ENCODE results near the gene LRRC43.
"Not testable (repeated sequence)": the region's sequence is repeated elsewhere in the genome, so short reads cannot be mapped to it uniquely, and the experiment has no call there.

LRRC43 gene

GRCh38 chr12:122155705-122156104 is 27.2 kb upstream of the LRRC43 start:
- no peak overlapping the region for H3K4me3 ChIP-seq (ENCODE audit: low read depth, low read length)

DNA sequence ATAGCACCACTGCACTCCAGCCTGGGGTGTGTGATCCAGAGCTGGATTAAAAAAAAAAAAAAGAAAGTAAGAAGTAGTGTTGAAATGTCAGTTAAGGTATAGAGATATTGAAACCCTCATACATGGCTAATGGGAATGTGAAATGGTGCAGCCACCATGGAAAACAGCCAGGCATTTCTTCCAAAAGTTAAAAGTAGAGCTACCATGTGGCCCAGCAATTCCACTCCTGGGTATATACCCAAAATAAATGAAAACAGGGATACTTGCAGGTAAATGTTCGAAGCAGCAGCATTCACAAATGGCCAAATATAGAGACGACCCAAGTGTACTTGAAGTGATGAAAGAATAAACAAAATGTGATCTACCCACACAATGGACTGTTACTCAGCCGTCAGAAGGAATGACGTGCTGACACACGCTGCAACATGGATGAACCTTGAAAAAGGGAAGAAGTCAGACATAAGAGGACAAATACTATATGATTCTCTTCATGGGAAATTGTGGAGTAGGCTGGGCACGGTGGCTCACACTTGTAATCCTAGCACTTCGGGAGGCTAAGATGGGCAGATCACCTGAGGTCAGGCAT is 24.1 kb upstream of the LRRC43 start:
- H3K4me3 ChIP-seq (ENCODE audit: low read depth, low read length), result no peak overlapping the region

DNA sequence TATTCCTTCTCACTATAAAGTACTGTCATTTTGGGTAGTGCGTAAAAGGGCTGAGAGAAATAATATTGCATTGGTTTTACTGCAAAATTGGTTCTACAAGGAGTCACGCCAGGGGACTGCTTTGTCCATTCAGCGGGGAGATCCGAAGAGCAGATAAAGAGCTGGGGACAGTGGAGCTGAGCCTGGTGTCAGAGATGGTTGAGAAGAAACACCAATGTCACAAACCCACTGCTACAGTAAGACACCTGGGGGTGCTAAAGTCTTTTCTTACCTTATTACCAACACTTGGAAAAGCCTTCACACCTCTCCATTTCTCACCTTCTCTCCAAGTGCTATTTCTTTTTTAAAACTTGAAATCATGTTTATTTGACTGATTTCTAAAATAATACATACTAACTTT is 23.0 kb upstream of the LRRC43 start:
- H3K4me3 ChIP-seq (ENCODE audit: low read depth, low read length), result no peak overlapping the region

- no peak overlapping the region for H3K4me3 ChIP-seq (ENCODE audit: low read depth, low read length)
These were observed 22.2 kb upstream of the LRRC43 start for GRCh38 chr12:122160761-122161160.

DNA sequence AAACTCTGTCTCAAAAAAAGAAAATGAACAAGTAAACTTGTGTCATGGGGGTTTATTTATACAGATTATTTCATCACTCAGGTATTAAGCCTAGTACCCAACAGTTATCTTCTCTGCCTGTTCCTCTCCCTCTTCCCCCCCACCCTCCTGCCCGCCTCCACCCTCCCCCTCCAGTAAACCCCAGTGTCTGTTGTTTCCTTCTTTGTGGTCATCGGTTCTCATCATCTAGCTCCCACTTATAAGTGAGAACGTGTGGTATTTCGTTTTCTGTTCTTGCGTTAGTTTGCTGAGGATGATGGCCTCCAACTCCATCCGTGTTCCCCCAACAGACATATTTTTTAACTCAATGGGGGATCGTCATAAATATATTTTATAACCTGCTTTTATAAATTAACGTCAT is 21.2 kb upstream of the LRRC43 start:
- H3K4me3 ChIP-seq (ENCODE audit: low read depth, low read length), result no peak overlapping the region

GRCh38 chr12:122162976-122163375 is 19.9 kb upstream of the LRRC43 start:
- no peak overlapping the region for H3K4me3 ChIP-seq (ENCODE audit: low read depth, low read length)

DNA sequence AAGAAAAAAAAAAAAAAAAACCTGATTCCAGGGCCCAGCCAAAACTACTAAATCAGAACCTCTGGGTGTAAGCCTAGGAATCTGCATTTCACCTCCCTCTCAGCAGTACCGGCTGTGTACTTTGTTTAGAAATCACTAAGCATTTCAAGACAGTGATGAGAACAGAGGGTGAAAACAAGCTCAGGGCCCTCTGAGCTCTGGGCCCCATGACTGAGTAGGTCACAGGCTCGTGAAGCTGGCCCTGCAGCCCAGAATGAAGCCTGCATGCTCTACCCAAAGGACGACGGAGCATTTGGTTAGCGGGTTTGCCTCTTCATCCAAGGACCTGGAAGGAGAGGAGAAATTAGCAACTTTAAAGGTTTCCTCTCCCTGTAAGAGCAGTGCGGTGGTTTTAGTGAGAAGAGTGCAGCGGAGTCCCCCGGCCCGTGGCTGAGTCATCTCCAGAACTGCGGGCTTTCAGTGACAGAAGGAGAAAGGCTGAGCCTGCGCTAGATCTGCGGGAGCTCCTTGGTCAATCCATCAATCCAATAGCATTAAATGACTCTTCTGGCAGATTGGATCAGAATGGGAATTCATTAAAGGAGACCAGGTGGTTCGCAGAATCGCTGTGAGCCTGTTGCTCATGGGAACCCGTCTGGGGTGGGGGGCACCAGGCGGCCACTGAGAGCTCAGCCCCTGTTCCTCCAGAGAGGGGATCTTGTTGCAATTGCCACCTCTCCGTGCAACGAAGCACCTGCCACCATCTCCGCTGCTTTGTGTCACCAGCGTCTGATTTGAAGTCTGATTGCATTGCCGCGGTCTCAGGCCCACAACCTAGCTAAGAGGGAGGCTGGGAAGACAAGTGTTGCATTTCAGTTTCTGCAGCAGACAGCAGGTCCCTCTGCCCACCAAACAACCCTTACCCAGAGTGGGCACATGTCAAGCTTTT is 16.2 kb upstream of the LRRC43 start:
- no peak overlapping the region for H3K4me3 ChIP-seq (ENCODE audit: low read depth, low read length)

DNA sequence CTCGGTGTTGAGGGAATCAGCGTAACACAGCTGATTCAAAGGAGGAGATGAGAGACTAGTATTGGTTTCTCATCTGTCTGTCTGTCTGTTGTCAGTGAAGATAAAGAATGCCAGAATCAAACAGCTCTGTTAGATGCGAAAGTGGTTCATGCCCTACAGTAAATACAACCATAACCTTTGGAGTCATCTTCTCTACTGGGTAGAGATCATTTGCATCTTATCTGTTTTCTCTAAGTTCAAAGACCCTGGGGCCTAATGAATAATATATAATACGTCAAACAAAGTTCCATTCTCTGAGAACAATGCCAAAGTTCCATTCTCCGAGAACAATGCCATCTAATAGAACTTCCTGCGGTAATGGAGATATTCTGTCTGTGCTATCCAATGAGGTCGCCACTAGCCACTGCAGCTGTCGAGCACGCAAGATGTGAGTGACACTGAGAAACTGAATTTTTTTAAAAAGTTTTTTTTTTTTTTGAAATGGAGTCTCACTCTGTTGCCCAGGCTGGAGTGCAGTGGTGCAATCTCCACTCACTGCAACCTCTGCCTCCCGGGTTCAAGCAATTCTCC is 15.5 kb upstream of the LRRC43 start:
- no peak overlapping the region for H3K4me3 ChIP-seq (ENCODE audit: low read depth, low read length)

- H3K4me3 ChIP-seq (ENCODE audit: low read depth, low read length), result no peak overlapping the region
These were observed 14.4 kb upstream of the LRRC43 start for GRCh38 chr12:122168492-122168891.

GRCh38 chr12:122171399-122171798 is 11.5 kb upstream of the LRRC43 start:
- no peak overlapping the region for H3K4me3 ChIP-seq (ENCODE audit: low read depth, low read length)

DNA sequence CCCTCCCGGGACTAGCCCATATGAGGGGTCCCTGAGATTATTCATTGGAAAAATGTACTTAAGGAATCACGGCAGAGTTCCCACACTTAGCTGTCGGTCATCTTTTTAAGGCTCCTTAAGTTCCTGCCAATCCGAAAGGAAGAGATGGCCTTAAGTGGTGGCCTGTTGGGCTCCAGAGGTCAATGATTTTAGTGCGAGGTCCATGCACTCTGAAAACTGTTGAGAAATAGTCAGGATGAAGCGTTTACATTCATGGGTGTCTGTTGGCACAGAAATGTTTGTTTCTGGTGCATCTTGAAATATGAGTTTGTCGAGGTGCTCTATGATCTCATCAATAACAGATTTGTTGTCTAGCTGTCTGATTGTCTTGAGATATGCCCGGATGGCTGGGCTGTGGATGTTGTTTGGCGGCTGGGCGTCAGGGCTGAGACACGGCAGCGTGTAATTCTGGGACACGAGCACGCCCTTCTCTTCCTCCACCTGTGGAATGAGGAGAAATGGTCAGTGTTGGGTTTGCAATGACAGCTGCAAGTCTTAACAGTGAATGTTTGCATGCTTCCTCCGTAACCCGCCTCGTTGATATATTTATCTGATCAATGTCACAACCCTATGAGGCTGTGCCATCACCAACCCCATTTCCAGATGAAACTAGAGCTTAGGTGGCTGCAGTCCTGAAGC is 10.5 kb upstream of the LRRC43 start:
- no peak overlapping the region for H3K4me3 ChIP-seq (ENCODE audit: low read depth, low read length)

GRCh38 chr12:122174155-122174845 is 8.6 kb upstream of the LRRC43 start, which contains the start of gene IL31:
Gene IL31, minus strand, starts transcription at chr12:122174221. Its CDS starts 49 bp downstream, at chr12:122174172.
- H3K4me3 ChIP-seq (ENCODE audit: low read depth, low read length), result no peak within 1 kb of the TSS

GRCh38 chr12:122176473-122176872 is 6.5 kb upstream of the LRRC43 start:
- H3K4me3 ChIP-seq (ENCODE audit: low read depth, low read length), result not testable (repeated sequence)

GRCh38 chr12:122183588-122183940 is 641 bp downstream of the LRRC43 start:
- peak overlapping the region; percentile 45 for H3K4me3 ChIP-seq (ENCODE audit: low read depth, low read length)

GRCh38 chr12:122184517-122184916 is 1.6 kb downstream of the LRRC43 start:
- H3K4me3 ChIP-seq (ENCODE audit: low read depth, low read length), result no peak overlapping the region

GRCh38 chr12:122185079-122185478 is 2.2 kb downstream of the LRRC43 start:
- H3K4me3 ChIP-seq (ENCODE audit: low read depth, low read length), result no peak overlapping the region

DNA sequence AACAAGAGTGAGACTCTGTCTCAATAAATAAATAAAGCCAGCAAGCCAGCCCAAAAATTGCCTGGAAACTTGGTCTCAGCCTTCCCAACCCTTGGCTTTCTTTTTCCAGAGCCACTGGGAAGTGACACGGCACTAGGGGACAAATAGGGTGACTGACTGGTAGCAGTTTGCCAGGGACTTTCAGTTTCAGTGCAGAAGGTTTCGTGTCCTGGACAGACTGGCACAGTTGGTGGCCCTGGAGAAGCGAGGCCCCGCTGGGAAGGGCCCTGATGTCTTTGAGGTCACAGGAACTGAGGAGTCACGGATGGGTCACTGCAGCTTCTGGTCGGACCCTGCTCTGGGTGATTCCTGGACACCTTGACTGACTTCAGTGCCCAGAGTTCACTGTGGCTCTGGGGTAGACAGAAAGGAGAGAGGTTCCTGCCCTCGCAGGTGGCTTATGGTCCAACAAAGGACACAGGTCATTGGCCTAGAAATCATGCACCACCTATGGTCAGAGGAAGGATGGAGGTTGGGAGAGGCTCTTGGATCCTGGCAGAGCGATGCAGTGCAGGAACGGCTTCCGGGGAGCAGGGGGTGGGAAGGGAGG is 2.7 kb downstream of the LRRC43 start:
- H3K4me3 ChIP-seq (ENCODE audit: low read depth, low read length), result no peak overlapping the region

GRCh38 chr12:122187466-122187865 is 4.5 kb downstream of the LRRC43 start:
- H3K4me3 ChIP-seq (ENCODE audit: low read depth, low read length), result no peak overlapping the region

GRCh38 chr12:122189626-122190475 is 6.9 kb downstream of the LRRC43 start:
- H3K4me3 ChIP-seq (ENCODE audit: low read depth, low read length), result no peak overlapping the region
